GM23338 (cell line): Measurements from ENCODE around the gene INSRR. TPM values are rescaled to one million over a fixed set of nuclear protein-coding genes. Genes with fewer than 3 reads are reported as not detected.

Experiments used
- ATAC-seq: fragments of 200-7000 bp; cut with Tn5 transposase; 3 replicates; pipeline ENCODE4 v1.9.1; 2020
- DNase-seq: peaks from one replicate; pipeline ENCODE4 v3.0.0-alpha.2; 2015; ENCODE audit warnings: low spot score
- H2AFZ ChIP-seq: fragments of 200-600 bp; sonication (generic); 2 replicates; pipeline ENCODE4 v1.8.0; 2016; ENCODE audit warnings: antibody characterized with exemption, mild to moderate bottlenecking, moderate library complexity
- H3F3A ChIP-seq: fragments of 200-600 bp; sonication (generic); replicated peaks from 2 replicates; pipeline ENCODE4 v1.8.0; 2017; ENCODE audit warnings: antibody characterized with exemption, mixed run types, low read depth
- H3K27ac ChIP-seq: fragments of 200-600 bp; sonication (generic); 2 replicates; pipeline ENCODE4 v1.6.1; 2016; ENCODE audit warnings: low read depth
- H3K27me3 ChIP-seq: fragments of 200-600 bp; sonication (generic); 2 replicates; pipeline ENCODE4 v1.8.0; 2016; ENCODE audit warnings: mild to moderate bottlenecking, mixed run types, moderate library complexity; ENCODE audit not compliant: insufficient read depth
- H3K36me3 ChIP-seq: fragments of 200-600 bp; sonication (generic); 2 replicates; pipeline ENCODE4 v1.8.0; 2016; ENCODE audit warnings: mild to moderate bottlenecking; ENCODE audit not compliant: insufficient read depth
- H3K4me1 ChIP-seq: fragments of 200-600 bp; sonication (generic); 2 replicates; pipeline ENCODE4 v1.8.0; 2016; ENCODE audit warnings: mild to moderate bottlenecking, moderate library complexity; ENCODE audit not compliant: insufficient read depth
- H3K4me2 ChIP-seq: fragments of 200-600 bp; sonication (generic); 2 replicates; pipeline ENCODE4 v1.7.1; 2017; ENCODE audit warnings: mixed run types
- H3K4me3 ChIP-seq: fragments of 200-600 bp; sonication (generic); 2 replicates; pipeline ENCODE4 v1.6.1; 2016; ENCODE audit warnings: mixed run types
- H3K79me2 ChIP-seq: fragments of 200-600 bp; sonication (generic); replicated peaks from 2 replicates; pipeline ENCODE4 v1.8.0; 2017; ENCODE audit warnings: mild to moderate bottlenecking; ENCODE audit not compliant: insufficient read depth
- H3K9me2 ChIP-seq: fragments of 200-600 bp; sonication (generic); 2 replicates; pipeline ENCODE4 v1.8.0; 2017; ENCODE audit not compliant: insufficient read depth
- H4K20me1 ChIP-seq: fragments of 200-600 bp; sonication (generic); replicated peaks from 2 replicates; pipeline ENCODE4 v1.8.0; 2017; ENCODE audit warnings: mild to moderate bottlenecking; ENCODE audit not compliant: insufficient read depth
- H3K27ac Mint-ChIP-seq: 2 replicates; pipeline ENCODE4 v1.8.0; 2020; ENCODE audit warnings: inconsistent platforms, mild to moderate bottlenecking, moderate library complexity, mixed read lengths
- H3K27me3 Mint-ChIP-seq: 3 replicates; pipeline ENCODE4 v1.8.0; 2022; ENCODE audit warnings: low read depth, mild to moderate bottlenecking, moderate library complexity, mixed read lengths, inconsistent platforms; ENCODE audit not compliant: insufficient read depth, poor library complexity
- H3K36me3 Mint-ChIP-seq: 3 replicates; pipeline ENCODE4 v1.8.0; 2021; ENCODE audit warnings: low read depth, mild to moderate bottlenecking, inconsistent platforms, moderate library complexity, mixed read lengths
- H3K4me1 Mint-ChIP-seq: 3 replicates; pipeline ENCODE4 v1.8.0; 2020; ENCODE audit warnings: mild to moderate bottlenecking, inconsistent platforms, mixed read lengths
- H3K4me3 Mint-ChIP-seq: 3 replicates; pipeline ENCODE4 v1.8.0; 2021; ENCODE audit warnings: moderate library complexity, mild to moderate bottlenecking, inconsistent platforms, mixed read lengths
- H3K9me3 Mint-ChIP-seq: 3 replicates; pipeline ENCODE4 v1.8.0; 2020; ENCODE audit warnings: moderate library complexity, mild to moderate bottlenecking, inconsistent platforms, mixed read lengths
- CREB1 ChIP-seq: fragments of 250-450 bp; sonication (Bioruptor Pico); IDR thresholded peaks from 2 replicates; pipeline ENCODE4 v1.5.0; 2020; ENCODE audit warnings: low read depth, mild to moderate bottlenecking, moderate library complexity
- EZH2 ChIP-seq: fragments of 200-600 bp; sonication (generic); IDR thresholded peaks from one replicate; pipeline ENCODE4 v1.8.0; 2017; ENCODE audit warnings: antibody characterized with exemption, mild to moderate bottlenecking, low read depth; ENCODE audit not compliant: unreplicated experiment
- EZH2phosphoT487 ChIP-seq: fragments of 200-600 bp; sonication (generic); IDR thresholded peaks from one replicate; pipeline ENCODE4 v1.8.1; 2018; ENCODE audit warnings: antibody characterized with exemption; ENCODE audit not compliant: unreplicated experiment
- JUNB ChIP-seq: IDR thresholded peaks from one replicate; pipeline ENCODE4 v1.6.1; 2016; ENCODE audit warnings: antibody characterized with exemption; ENCODE audit not compliant: unreplicated experiment
- NANOG ChIP-seq: IDR thresholded peaks from 2 replicates; pipeline ENCODE4 v1.6.1; 2016; ENCODE audit warnings: antibody characterized with exemption, borderline replicate concordance
- POLR2AphosphoS5 ChIP-seq: IDR thresholded peaks from 2 replicates; pipeline ENCODE4 v1.6.1; 2016; ENCODE audit warnings: antibody characterized with exemption, low read depth
- STAT1 ChIP-seq: IDR thresholded peaks from one replicate; pipeline ENCODE4 v1.6.1; 2016; ENCODE audit warnings: antibody characterized with exemption; ENCODE audit not compliant: unreplicated experiment
- ZNF114 ChIP-seq: fragments of 250-450 bp; sonication (Bioruptor Pico); IDR thresholded peaks from 2 replicates; pipeline ENCODE4 v1.5.0; 2020; ENCODE audit warnings: mild to moderate bottlenecking, moderate library complexity
- ZNF331 ChIP-seq: fragments of 250-450 bp; sonication (Bioruptor Pico); IDR thresholded peaks from 2 replicates; pipeline ENCODE4 v1.5.0; 2020; ENCODE audit warnings: low read depth, mild to moderate bottlenecking, moderate library complexity
- polyA plus RNA-seq: library from polyadenylated mRNA; unstranded; fragments of >200 nt; fragmentation: Nextera tagmentation; extraction: Ambion mirVana; gene quantifications from 2 replicates; pipeline ENCODE4 v1.2.1, GENCODE V29; 2016
- total RNA-seq: library from RNA; depleted of rRNA; stranded (reverse); fragments of >200 nt; shearing (Covaris generic); gene quantifications from 2 replicates; pipeline ENCODE4 v1.2.3, GENCODE V29; 2014
- TF ChIP-seq, protein P1 (sequence below): IDR thresholded peaks from one replicate; pipeline ENCODE4 v1.6.1; 2018; ENCODE audit warnings: antibody characterized with exemption; ENCODE audit not compliant: unreplicated experiment
- TF ChIP-seq, protein P2 (sequence below): IDR thresholded peaks from 2 replicates; pipeline ENCODE4 v1.6.1; 2016; ENCODE audit warnings: antibody characterized with exemption
- TF ChIP-seq, protein P3 (sequence below): fragments of 250-450 bp; sonication (Bioruptor Pico); IDR thresholded peaks from 2 replicates; pipeline ENCODE4 v1.5.0; 2020; ENCODE audit warnings: mild to moderate bottlenecking, moderate library complexity

The INSRR gene
- total and polyA plus RNA-seq, 2 experiments from 2014 or later: not detected

DNA sequence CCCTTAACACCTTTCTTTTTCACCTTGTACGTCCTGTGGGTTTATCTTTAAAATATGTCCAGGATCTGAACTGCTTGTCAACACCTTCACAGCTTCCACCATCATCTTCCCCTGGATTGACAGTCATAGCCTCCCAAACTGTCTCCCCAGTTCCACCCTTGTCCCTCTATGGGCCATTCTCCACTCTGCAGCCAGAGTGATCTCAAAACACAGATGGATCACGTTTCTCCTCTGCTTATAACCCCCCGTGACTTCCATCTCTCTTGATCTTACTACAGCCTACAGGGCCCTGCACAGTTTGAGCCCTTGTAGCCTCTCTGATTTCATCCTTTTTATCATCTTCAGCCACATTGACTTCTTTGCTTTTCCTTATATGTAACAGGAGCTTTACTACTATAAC is 4.3 kb downstream of the INSRR start:
- Histone ChIP-seq H3F3A (no peaks in the 10 kb centered on the region), H3K27me3 (peaks cover 97% of the 10 kb centered on the region), H3K79me2 (no peaks in the 10 kb centered on the region), H3K4me1 (peaks cover 8% of the 10 kb centered on the region; the same call in 1 of the 2 replicates), H3K9me2 (no peaks in the 10 kb centered on the region), H3K36me3 (no peaks in the 10 kb centered on the region), H4K20me1 (no peaks in the 10 kb centered on the region; the same call in 1 of the 2 replicates), H3K4me2 (no peak overlapping the region), H2AFZ (no peak overlapping the region), H3K27ac (no peak overlapping the region), H3K4me3 (no peak overlapping the region)
- Mint-ChIP-seq H3K9me3 (no peaks in the 10 kb centered on the region; the same call in 2 of the 3 replicates), H3K36me3 (no peaks in the 10 kb centered on the region), H3K27me3 (peaks cover 50% of the 10 kb centered on the region), H3K27ac (no peak overlapping the region), H3K4me1 (peaks cover 18% of the 10 kb centered on the region), H3K4me3 (no peak overlapping the region; the same call in 2 of the 3 replicates)
- DNase-seq (no peak), ATAC-seq (no peak)
- no peak for TF ChIP-seq STAT1
- TF ChIP-seq, protein P1, sequence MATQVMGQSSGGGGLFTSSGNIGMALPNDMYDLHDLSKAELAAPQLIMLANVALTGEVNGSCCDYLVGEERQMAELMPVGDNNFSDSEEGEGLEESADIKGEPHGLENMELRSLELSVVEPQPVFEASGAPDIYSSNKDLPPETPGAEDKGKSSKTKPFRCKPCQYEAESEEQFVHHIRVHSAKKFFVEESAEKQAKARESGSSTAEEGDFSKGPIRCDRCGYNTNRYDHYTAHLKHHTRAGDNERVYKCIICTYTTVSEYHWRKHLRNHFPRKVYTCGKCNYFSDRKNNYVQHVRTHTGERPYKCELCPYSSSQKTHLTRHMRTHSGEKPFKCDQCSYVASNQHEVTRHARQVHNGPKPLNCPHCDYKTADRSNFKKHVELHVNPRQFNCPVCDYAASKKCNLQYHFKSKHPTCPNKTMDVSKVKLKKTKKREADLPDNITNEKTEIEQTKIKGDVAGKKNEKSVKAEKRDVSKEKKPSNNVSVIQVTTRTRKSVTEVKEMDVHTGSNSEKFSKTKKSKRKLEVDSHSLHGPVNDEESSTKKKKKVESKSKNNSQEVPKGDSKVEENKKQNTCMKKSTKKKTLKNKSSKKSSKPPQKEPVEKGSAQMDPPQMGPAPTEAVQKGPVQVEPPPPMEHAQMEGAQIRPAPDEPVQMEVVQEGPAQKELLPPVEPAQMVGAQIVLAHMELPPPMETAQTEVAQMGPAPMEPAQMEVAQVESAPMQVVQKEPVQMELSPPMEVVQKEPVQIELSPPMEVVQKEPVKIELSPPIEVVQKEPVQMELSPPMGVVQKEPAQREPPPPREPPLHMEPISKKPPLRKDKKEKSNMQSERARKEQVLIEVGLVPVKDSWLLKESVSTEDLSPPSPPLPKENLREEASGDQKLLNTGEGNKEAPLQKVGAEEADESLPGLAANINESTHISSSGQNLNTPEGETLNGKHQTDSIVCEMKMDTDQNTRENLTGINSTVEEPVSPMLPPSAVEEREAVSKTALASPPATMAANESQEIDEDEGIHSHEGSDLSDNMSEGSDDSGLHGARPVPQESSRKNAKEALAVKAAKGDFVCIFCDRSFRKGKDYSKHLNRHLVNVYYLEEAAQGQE: no peak
- TF ChIP-seq NANOG: no peak
- TF ChIP-seq, protein P2, sequence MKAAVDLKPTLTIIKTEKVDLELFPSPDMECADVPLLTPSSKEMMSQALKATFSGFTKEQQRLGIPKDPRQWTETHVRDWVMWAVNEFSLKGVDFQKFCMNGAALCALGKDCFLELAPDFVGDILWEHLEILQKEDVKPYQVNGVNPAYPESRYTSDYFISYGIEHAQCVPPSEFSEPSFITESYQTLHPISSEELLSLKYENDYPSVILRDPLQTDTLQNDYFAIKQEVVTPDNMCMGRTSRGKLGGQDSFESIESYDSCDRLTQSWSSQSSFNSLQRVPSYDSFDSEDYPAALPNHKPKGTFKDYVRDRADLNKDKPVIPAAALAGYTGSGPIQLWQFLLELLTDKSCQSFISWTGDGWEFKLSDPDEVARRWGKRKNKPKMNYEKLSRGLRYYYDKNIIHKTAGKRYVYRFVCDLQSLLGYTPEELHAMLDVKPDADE: no peak
- TF ChIP-seq JUNB: no peak
- no peak for TF ChIP-seq CREB1
- no peak for TF ChIP-seq ZNF331 (CRISPR knock-in tag)
- no peak for TF ChIP-seq EZH2
- TF ChIP-seq POLR2AphosphoS5: no peak
- no peak for TF ChIP-seq EZH2phosphoT487
- TF ChIP-seq ZNF114 (CRISPR knock-in tag): no peak
- TF ChIP-seq, protein P3, sequence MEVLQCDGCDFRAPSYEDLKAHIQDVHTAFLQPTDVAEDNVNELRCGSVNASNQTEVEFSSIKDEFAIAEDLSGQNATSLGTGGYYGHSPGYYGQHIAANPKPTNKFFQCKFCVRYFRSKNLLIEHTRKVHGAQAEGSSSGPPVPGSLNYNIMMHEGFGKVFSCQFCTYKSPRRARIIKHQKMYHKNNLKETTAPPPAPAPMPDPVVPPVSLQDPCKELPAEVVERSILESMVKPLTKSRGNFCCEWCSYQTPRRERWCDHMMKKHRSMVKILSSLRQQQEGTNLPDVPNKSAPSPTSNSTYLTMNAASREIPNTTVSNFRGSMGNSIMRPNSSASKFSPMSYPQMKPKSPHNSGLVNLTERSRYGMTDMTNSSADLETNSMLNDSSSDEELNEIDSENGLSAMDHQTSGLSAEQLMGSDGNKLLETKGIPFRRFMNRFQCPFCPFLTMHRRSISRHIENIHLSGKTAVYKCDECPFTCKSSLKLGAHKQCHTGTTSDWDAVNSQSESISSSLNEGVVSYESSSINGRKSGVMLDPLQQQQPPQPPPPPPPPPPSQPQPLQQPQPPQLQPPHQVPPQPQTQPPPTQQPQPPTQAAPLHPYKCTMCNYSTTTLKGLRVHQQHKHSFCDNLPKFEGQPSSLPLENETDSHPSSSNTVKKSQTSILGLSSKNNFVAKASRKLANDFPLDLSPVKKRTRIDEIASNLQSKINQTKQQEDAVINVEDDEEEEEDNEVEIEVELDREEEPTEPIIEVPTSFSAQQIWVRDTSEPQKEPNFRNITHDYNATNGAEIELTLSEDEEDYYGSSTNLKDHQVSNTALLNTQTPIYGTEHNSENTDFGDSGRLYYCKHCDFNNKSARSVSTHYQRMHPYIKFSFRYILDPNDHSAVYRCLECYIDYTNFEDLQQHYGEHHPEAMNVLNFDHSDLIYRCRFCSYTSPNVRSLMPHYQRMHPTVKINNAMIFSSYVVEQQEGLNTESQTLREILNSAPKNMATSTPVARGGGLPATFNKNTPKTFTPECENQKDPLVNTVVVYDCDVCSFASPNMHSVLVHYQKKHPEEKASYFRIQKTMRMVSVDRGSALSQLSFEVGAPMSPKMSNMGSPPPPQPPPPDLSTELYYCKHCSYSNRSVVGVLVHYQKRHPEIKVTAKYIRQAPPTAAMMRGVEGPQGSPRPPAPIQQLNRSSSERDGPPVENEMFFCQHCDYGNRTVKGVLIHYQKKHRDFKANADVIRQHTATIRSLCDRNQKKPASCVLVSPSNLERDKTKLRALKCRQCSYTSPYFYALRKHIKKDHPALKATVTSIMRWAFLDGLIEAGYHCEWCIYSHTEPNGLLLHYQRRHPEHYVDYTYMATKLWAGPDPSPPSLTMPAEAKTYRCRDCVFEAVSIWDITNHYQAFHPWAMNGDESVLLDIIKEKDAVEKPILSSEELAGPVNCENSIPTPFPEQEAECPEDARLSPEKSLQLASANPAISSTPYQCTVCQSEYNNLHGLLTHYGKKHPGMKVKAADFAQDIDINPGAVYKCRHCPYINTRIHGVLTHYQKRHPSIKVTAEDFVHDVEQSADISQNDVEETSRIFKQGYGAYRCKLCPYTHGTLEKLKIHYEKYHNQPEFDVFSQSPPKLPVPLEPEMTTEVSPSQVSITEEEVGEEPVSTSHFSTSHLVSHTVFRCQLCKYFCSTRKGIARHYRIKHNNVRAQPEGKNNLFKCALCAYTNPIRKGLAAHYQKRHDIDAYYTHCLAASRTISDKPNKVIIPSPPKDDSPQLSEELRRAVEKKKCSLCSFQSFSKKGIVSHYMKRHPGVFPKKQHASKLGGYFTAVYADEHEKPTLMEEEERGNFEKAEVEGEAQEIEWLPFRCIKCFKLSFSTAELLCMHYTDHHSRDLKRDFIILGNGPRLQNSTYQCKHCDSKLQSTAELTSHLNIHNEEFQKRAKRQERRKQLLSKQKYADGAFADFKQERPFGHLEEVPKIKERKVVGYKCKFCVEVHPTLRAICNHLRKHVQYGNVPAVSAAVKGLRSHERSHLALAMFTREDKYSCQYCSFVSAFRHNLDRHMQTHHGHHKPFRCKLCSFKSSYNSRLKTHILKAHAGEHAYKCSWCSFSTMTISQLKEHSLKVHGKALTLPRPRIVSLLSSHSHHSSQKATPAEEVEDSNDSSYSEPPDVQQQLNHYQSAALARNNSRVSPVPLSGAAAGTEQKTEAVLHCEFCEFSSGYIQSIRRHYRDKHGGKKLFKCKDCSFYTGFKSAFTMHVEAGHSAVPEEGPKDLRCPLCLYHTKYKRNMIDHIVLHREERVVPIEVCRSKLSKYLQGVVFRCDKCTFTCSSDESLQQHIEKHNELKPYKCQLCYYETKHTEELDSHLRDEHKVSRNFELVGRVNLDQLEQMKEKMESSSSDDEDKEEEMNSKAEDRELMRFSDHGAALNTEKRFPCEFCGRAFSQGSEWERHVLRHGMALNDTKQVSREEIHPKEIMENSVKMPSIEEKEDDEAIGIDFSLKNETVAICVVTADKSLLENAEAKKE: no peak
